Measurements from ENCODE around the gene TOR2A. TPM values are rescaled to one million over a fixed set of nuclear protein-coding genes. Genes with fewer than 3 reads are reported as not detected.

The TOR2A gene
- total RNA-seq, 1 experiment from 2014 or later = 13.2 TPM

DNA sequence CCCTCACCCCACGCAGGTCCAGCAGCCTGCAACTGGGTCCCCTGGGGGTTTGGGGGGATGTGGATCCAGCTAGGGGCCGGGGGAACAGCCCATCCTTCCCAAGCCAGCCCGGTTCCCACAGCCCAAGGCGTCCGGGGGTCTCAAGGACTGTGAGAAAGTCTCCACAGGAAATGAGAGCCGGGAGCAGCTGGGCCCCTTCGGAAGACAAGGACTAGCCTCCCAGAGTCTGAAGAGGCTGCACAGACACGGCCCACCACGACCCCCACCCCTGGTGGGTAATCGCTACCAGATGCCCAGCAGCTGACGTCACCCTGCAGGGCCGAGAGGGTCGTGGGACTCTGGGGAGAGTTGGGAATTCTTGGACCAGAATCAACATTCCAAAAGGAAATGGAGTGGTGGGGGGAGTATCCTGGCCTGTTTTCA lies 32.8 kb upstream of the TOR2A start:
- Histone ChIP-seq H3K27ac (ENCODE audit: insufficient read length, low read depth, low read length) (no peak overlapping the region), H4K91ac (ENCODE audit: insufficient read length, low read depth, low read length) (no peak overlapping the region), H3K27me3 (ENCODE audit: insufficient read depth, low read length) (no peaks in the 10 kb centered on the region), H2AK5ac (ENCODE audit: insufficient read length, low read length) (no peak overlapping the region), H4K5ac (ENCODE audit: insufficient read length, low read depth, low read length) (no peak overlapping the region), H3K4ac (ENCODE audit: low read depth, low read length) (no peak overlapping the region), H3K4me2 (ENCODE audit: insufficient read depth, insufficient read length, low read length) (no peak overlapping the region), H2BK5ac (ENCODE audit: insufficient read length, low read length) (no peak overlapping the region), H3K4me1 (ENCODE audit: insufficient read depth, low read length) (peaks cover 8% of the 10 kb centered on the region), H3T11ph (ENCODE audit: low read length) (no peak overlapping the region), H4K8ac (replicated peaks; ENCODE audit: insufficient read length, low read depth, low read length) (no peak overlapping the region), H3K9me3 (ENCODE audit: control insufficient read depth, low read depth, low read length) (no peaks in the 10 kb centered on the region), H3K79me2 (ENCODE audit: insufficient read depth, low read length) (no peaks in the 10 kb centered on the region), H3K14ac (ENCODE audit: insufficient read depth, low read length) (no peak overlapping the region), H2BK20ac (ENCODE audit: low read depth, low read length, poor library complexity, severe bottlenecking) (no peak overlapping the region), H3K23ac (ENCODE audit: insufficient read length, low read depth, low read length) (no peak overlapping the region), H2BK12ac (ENCODE audit: insufficient read length, low read depth, low read length) (no peak overlapping the region), H3K56ac (ENCODE audit: insufficient read length, low read depth, low read length) (no peak overlapping the region), H3K9ac (ENCODE audit: extremely low read depth, insufficient read length, low read length) (no peak overlapping the region), H2AFZ (ENCODE audit: low read length) (no peak overlapping the region), H3K79me1 (ENCODE audit: insufficient read depth, low read depth, low read length, poor library complexity, severe bottlenecking) (no peaks in the 10 kb centered on the region), H4K20me1 (ENCODE audit: control insufficient read depth, insufficient read depth, insufficient read length) (no peaks in the 10 kb centered on the region), H3K23me2 (ENCODE audit: insufficient read length, low read depth, low read length, poor library complexity, severe bottlenecking) (peaks cover 6% of the 10 kb centered on the region), H2BK120ac (ENCODE audit: low read depth, low read length, poor library complexity, severe bottlenecking) (no peak overlapping the region), H3K18ac (ENCODE audit: insufficient read length, low read depth, low read length) (no peak overlapping the region), H2BK15ac (ENCODE audit: low read depth, low read length) (no peak overlapping the region)
- H3K27me3 Mint-ChIP-seq (ENCODE audit: low read depth) = peaks cover 7% of the 10 kb centered on the region
- no peak overlapping the region for H3K4me3 Mint-ChIP-seq
- no peaks in the 10 kb centered on the region for H3K36me3 Mint-ChIP-seq (ENCODE audit: insufficient read depth in 1 of 3, low read depth in 3 of 3)
- peaks cover 40 to 51% of the 10 kb centered on the region in 2 experiments for H3K4me1 Mint-ChIP-seq
- TF ChIP-seq, protein P1, sequence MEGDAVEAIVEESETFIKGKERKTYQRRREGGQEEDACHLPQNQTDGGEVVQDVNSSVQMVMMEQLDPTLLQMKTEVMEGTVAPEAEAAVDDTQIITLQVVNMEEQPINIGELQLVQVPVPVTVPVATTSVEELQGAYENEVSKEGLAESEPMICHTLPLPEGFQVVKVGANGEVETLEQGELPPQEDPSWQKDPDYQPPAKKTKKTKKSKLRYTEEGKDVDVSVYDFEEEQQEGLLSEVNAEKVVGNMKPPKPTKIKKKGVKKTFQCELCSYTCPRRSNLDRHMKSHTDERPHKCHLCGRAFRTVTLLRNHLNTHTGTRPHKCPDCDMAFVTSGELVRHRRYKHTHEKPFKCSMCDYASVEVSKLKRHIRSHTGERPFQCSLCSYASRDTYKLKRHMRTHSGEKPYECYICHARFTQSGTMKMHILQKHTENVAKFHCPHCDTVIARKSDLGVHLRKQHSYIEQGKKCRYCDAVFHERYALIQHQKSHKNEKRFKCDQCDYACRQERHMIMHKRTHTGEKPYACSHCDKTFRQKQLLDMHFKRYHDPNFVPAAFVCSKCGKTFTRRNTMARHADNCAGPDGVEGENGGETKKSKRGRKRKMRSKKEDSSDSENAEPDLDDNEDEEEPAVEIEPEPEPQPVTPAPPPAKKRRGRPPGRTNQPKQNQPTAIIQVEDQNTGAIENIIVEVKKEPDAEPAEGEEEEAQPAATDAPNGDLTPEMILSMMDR (conservative IDR thresholded peaks at IDR 0.05) = no peak
- no peaks in the 10 kb centered on the region; a peak in 1 of 5 replicates for H3K9me3 Mint-ChIP-seq
- no CpG with 5 or more reads among the region's 13 CpGs for WGBS (ENCODE audit: extremely low coverage, insufficient read length, low lambda C conversion rate)
- no peak for DNase-seq
- H3K27ac Mint-ChIP-seq = no peak overlapping the region
